K562 (cell line): Measurements from ENCODE around the gene BICDL1. TPM values are rescaled to one million over a fixed set of nuclear protein-coding genes. Genes with fewer than 3 reads are reported as not detected.

ENCODE experiments used
- ATAC-seq: fragments of 200-7000 bp; cut with Tn5 transposase; 3 replicates; pipeline ENCODE4 v1.9.1; 2020; ENCODE audit warnings: moderate library complexity
- BruUV-seq: library from RNA; stranded (reverse); fragments of 400-500 nt; replicated peaks from 2 replicates; lab custom pipeline; 2021; lab: Mats Ljungman, UMichigan
- CTCF ChIA-PET: fragments of 300-600 bp; formaldehyde crosslinking; extraction: SDS; loops from one replicate; lab custom pipeline; 2021; ENCODE audit warnings: low intra/inter-chr PET ratio; lab: Yijun Ruan, JAX
- POLR2A ChIA-PET: fragments of 300-600, 350-650 bp; sonication (Branson Sonifier 250); formaldehyde crosslinking; extraction: SDS; loops from one replicate; lab custom pipeline; 2021; ENCODE audit warnings: antibody characterized with exemption, inconsistent platforms; lab: Yijun Ruan, JAX
- DNase-seq, 4 experiments: peaks; one replicate each; pipeline versions ENCODE4 v3.0.0 to v3.0.0-alpha.2; 2011 to 2018; ENCODE audit warnings: low spot score in 3 of 4, mixed read lengths in 3 of 4; ENCODE audit errors: extremely low read depth in 1 of 4
- FAIRE-seq: peaks from 2 replicates; lab custom pipeline; 2011; peaks lifted over from hg19 to GRCh38; lab: Jason Lieb, UNC
- H2AFZ ChIP-seq: 2 replicates; pipeline ENCODE4 v1.6.0; 2011; ENCODE audit warnings: low read depth, low read length, control low read depth, inconsistent platforms
- H3K27ac ChIP-seq: fragments of 200-600 bp; 3 replicates; pipeline ENCODE4 v1.8.0; 2011; ENCODE audit warnings: low read depth, mild to moderate bottlenecking, control low read depth, inconsistent platforms, low read length, moderate library complexity, mixed read lengths; ENCODE audit errors: extremely low read depth
- H3K27me3 ChIP-seq, 2 experiments: fragments of 300-600 bp in 1 of 2; 2 replicates in 1 of 2; 3 replicates in 1 of 2; pipeline versions ENCODE4 v1.6.0 to v1.8.0; 2011; ENCODE audit warnings: inconsistent platforms in 2 of 2, low read length in 2 of 2, mild to moderate bottlenecking in 1 of 2, mixed read lengths in 1 of 2, moderate library complexity in 1 of 2; ENCODE audit not compliant: control insufficient read depth in 2 of 2, insufficient read depth in 2 of 2
- H3K36me3 ChIP-seq: fragments of 300-600 bp; 3 replicates; pipeline ENCODE4 v1.8.0; 2011; ENCODE audit warnings: mild to moderate bottlenecking, low read length, inconsistent platforms; ENCODE audit not compliant: control insufficient read depth, insufficient read depth
- H3K4me1 ChIP-seq, 2 experiments: fragments of 200-600 bp in 1 of 2; replicated peaks in 1 of 2; 2 replicates in 1 of 2; 3 replicates in 1 of 2; pipeline versions ENCODE4 v1.5.1 to v1.8.0; 2011; ENCODE audit warnings: inconsistent platforms in 2 of 2, low read length in 2 of 2, mild to moderate bottlenecking in 1 of 2, mixed read lengths in 1 of 2, moderate library complexity in 1 of 2; ENCODE audit not compliant: control insufficient read depth in 2 of 2, insufficient read depth in 2 of 2
- H3K4me2 ChIP-seq: 2 replicates; pipeline ENCODE4 v1.6.1; 2011; ENCODE audit warnings: low read length, control low read depth, inconsistent platforms, mixed read lengths; ENCODE audit not compliant: insufficient read depth
- H3K4me3 ChIP-seq: fragments of 200-600 bp; sonication (generic), shearing (Covaris generic); 2 replicates; pipeline ENCODE4 v1.5.1; 2016; ENCODE audit warnings: control low read depth, inconsistent platforms
- H3K79me2 ChIP-seq: fragments of 200-600 bp; 3 replicates; pipeline ENCODE4 v1.8.0; 2011; ENCODE audit warnings: low read length, inconsistent platforms; ENCODE audit not compliant: control insufficient read depth, insufficient read depth
- H3K9ac ChIP-seq, 2 experiments: 2 replicates each; pipeline versions ENCODE4 v1.6.0 to v1.6.1; 2011; ENCODE audit warnings: low read depth in 2 of 2, low read length in 2 of 2, control low read depth in 1 of 2, inconsistent platforms in 1 of 2, mild to moderate bottlenecking in 1 of 2, mixed read lengths in 1 of 2; ENCODE audit not compliant: insufficient read depth in 1 of 2
- H3K9me1 ChIP-seq: one replicate; pipeline ENCODE4 v1.6.0; 2011; ENCODE audit warnings: inconsistent platforms, mild to moderate bottlenecking, low read length, moderate library complexity; ENCODE audit not compliant: control insufficient read depth, insufficient read depth
- H3K9me3 ChIP-seq: replicated peaks from 2 replicates; pipeline ENCODE4 v1.5.1; 2011; ENCODE audit warnings: low read depth, low read length, inconsistent platforms; ENCODE audit not compliant: control insufficient read depth, insufficient read depth
- H4K20me1 ChIP-seq: replicated peaks from 2 replicates; pipeline ENCODE4 v1.6.1; 2011; ENCODE audit warnings: low read length, inconsistent platforms, mixed read lengths; ENCODE audit not compliant: control insufficient read depth, insufficient read depth
- E2F3 ChIP-seq: fragments of 250-450 bp; sonication (Bioruptor Pico); IDR thresholded peaks from 2 replicates; pipeline ENCODE4 v1.4.0; 2020; ENCODE audit warnings: mild to moderate bottlenecking
- EHMT2 ChIP-seq: fragments of 450-650 bp; IDR thresholded peaks from 2 replicates; pipeline ENCODE4 v1.6.1; 2018; ENCODE audit warnings: antibody characterized with exemption
- HDAC1 ChIP-seq, 2 experiments: fragments of 450-650 bp; IDR thresholded peaks; 2 replicates each; pipeline ENCODE4 v1.6.1; 2016 to 2017; ENCODE audit warnings: inconsistent platforms in 1 of 2, mild to moderate bottlenecking in 1 of 2, moderate library complexity in 1 of 2
- HNRNPLL ChIP-seq: fragments of 200-400 bp; formaldehyde crosslinking; IDR thresholded peaks from 2 replicates; pipeline ENCODE4 v1.6.1; 2017; ENCODE audit warnings: low read length, low read depth, mild to moderate bottlenecking; ENCODE audit not compliant: poor library complexity, severe bottlenecking
- SUPT5H ChIP-seq: fragments of 450-650 bp; IDR thresholded peaks from 2 replicates; pipeline ENCODE4 v1.6.1; 2016
- WGBS: fragments of 100-300 bp; shearing (Covaris generic); methylation state at CpG from one replicate; pipeline ENCODE4 v1.1.6; 2016; ENCODE audit warnings: low coverage, mixed read lengths; ENCODE audit not compliant: insufficient coverage; ENCODE audit errors: missing lambda C conversion rate; 5-methylcytosine and 5-hydroxymethylcytosine counted together
- in situ Hi-C: fragments of 300-500 bp; cut with MboI; formaldehyde crosslinking; loops from 4 replicates; pipeline ENCODE4 v1.15.0; 2018; ENCODE audit warnings: inconsistent platforms, mixed read lengths
- intact Hi-C: fragments of 100-400 bp; cut with micrococcal nuclease; formaldehyde crosslinking; loops from 2 replicates; pipeline ENCODE4 v1.14.2; 2022
- polyA plus RNA-seq, 8 experiments: library from polyadenylated mRNA; depleted of rRNA in 4 of 8; stranded (reverse) in 5 of 8; unstranded in 3 of 8; fragments of >200 nt; fragmentation: Nextera tagmentation in 2 of 8; fragmentation: Illumina TruSeq in 1 of 8; extraction: Ambion mirVana in 2 of 8; extraction: Trizol in 1 of 8; gene quantifications; 2 replicates each; pipeline versions ENCODE4 v1.2.1 to v1.2.3, GENCODE V29; 2011 to 2014; ENCODE audit warnings: inconsistent platforms in 1 of 8, missing spikeins in 1 of 8
- total RNA-seq, 7 experiments: library from RNA; depleted of rRNA in 6 of 7; stranded (reverse); fragments of >200 nt in 6 of 7; fragmentation: Illumina TruSeq in 2 of 7; extraction: Trizol in 2 of 7; gene quantifications; 2 replicates each; pipeline versions ENCODE4 v1.2.1 to v1.2.3, GENCODE V29; 2011 to 2021; ENCODE audit warnings: low replicate concordance in 1 of 7

The BICDL1 gene
- total and polyA plus RNA-seq, 9 of the 15 experiments (the other 6 are each of a cell fraction or from before 2014, with no cell fraction given): 0.06 to 2.0 (median 0.58) TPM

GRCh38 chr12:120115066-120115465 is 126.0 kb downstream of the BICDL1 start:
- ATAC-seq (no peak), DNase-seq (no peak), FAIRE-seq (no peak)
- Histone ChIP-seq H3K9me3 (no peaks in the 10 kb centered on the region), H3K4me3 (peak overlapping the region; percentile 75), H3K4me2 (peak overlapping the region; percentile 97), H3K79me2 (peaks cover 85% of the 10 kb centered on the region), H3K4me1 (peaks cover 17 to 42% of the 10 kb centered on the region in 2 experiments; a peak in 4 of 5 replicates), H3K9ac (peak overlapping the region; percentile 77 to 96; a peak in 3 of 4 replicates), H3K27ac (peak overlapping the region; percentile 69; the same call in 2 of the 3 replicates), H3K27me3 (no peaks in the 10 kb centered on the region), H2AFZ (no peak overlapping the region), H4K20me1 (peaks cover 10% of the 10 kb centered on the region; the same call in 1 of the 2 replicates), H3K36me3 (peaks cover 36% of the 10 kb centered on the region), H3K9me1 (peaks cover 6% of the 10 kb centered on the region)
- 67% methylated on average over 3 of the region's 3 CpGs for WGBS
- intact Hi-C loops (loop anchor here (10.0 kb wide), 1 partner anchor 180 kb away; the partner anchor contains the start of genes RNU4-1 and RNU4-2), in situ Hi-C loops (no loop called here)
- ChIA-PET POLR2A (interaction anchor here (1.0 to 6.8 kb wide), 4 partner anchors 11 to 177 kb away, joined by 3 to 54 read pairs (median 6); partner anchors contain the start of genes RNU4-2 and RPLP0), CTCF (no interaction called here)
- TF ChIP-seq HDAC1 (IDR thresholded peaks at IDR 0.05) (0 out of 4 replicates have a peak, but pooled peaks of 1 of the 2 experiments have one; percentile 15), SUPT5H (0 out of 2 replicates have a peak, but pooled peaks have one; percentile 26), HNRNPLL (no peak), E2F3 (no peak), EHMT2 (no peak)
- BruUV-seq: no TSS peak
